HG03439 (cell line): ENCODE measurements around the gene DDX25.
"Not testable (repeated sequence)": the region's sequence is repeated elsewhere in the genome, so short reads cannot be mapped to it uniquely, and the experiment has no call there.

Source experiments
- ATAC-seq: cut with Tn5 transposase; IDR thresholded peaks from one replicate; pipeline ENCODE4 v1.9.1; 2021; ENCODE audit warnings: mild to moderate bottlenecking, moderate library complexity; ENCODE audit not compliant: unreplicated experiment

Gene DDX25

DNA sequence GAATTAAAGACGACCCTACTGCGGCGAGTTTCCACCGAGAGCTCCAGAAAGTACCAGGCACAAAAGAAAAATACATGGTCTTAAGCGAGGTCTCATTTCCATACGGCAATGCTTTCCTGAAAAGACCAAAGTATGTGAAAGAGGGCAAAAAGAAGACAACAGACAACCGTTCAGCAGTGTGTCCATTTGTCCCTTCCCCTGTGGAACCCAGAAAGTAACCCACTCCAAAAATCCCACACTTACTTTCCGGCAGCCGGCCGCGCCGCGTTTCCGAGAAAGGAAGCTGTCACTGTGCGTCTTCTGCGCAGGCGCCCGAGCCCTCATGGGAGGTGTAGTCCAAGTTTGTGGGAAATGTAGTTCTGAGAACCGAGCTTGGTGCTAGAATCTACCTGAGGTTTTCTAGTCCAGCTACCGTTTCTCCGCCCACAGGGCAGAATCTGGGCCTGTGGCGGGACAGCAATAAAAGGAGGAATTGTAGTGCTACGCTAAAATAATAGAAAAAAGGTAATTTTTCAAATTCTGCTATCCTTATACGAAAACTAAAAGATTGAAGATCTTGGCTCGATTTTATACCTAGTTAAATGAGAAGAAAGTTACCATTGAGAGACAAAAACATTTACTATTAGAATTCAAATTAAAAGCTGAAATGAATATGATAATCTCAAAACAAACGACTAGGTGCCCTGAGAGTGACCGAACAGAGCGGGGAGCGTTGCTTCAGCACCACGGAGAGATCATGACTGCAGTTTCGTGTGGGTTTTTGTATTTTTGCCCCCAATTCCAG is 1.2 kb upstream of the DDX25 start, which contains the start of gene PUS3:
Gene PUS3, minus strand, starts transcription at position 280 of the 784 bp plus-strand sequence. CDS start 6,922 bp downstream, outside the sequence.
- peak; percentile 94 for ATAC-seq

DNA sequence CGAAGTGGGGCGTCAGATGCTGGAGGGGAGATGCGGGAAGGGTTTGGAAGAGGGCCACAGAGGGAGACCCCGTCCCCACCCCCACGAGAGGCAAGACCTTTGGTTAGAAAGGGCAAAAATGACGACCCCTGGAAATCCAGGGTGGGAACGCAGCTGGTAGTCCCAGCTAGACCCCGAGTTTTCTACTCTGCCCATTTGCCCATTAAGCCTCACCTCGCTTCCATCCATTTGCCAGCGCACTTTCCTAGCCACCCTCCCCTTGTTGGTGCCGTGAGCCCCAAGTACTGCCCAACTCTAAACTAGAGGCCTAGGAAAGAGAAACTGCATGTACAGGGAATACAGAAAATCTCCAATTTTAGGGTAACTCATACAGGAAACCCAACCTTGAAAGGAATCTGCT is 370 bp downstream of the DDX25 start:
- no peak for ATAC-seq

DNA sequence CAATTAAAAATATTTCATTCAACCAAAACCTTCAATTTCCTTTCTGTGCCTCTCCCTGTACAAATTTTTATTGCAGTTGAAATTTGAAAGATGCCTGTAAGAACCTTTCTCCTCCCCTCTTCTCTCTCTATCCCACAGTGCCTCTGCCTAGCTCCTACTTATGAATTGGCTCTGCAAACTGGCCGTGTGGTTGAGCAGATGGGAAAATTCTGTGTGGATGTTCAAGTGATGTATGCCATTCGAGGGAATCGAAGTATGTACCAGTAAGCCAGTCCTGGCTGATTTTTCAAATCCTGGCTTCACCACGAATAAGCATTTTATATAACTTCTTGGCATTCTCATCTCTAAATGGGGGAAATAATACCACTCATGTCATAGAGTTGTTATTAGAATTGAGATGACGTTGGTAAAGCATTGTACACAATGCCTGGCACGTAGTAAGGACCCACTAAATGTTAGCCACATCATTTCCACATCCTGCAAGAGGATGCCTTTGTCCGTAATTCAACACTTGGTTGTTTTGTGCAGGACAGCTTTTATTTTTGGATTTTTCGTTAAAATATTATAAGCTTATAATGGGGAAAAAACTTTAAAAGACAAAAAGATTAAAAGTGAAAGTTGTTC is 6.0 kb downstream of the DDX25 start:
- no peak for ATAC-seq

DNA sequence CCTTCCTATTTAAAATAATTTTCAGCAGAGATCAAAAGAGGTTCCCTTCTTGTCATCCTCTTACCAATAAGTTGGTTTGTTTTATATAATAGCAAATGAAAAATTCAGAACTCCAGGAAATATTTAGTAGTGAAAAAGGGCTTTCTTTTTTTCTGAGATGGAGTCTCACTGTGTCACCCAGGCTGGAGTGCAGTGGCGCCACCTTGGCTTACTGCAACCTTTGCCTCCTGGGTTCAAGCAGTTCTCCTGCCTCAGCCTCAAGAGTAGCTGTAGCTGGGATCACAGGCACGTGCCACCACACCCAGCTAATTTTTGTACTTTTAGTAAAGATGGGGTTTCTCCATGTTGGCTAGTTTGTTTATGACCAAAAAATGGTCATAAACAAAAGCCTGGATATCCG is 10.3 kb downstream of the DDX25 start:
- not testable (repeated sequence) for ATAC-seq

DNA sequence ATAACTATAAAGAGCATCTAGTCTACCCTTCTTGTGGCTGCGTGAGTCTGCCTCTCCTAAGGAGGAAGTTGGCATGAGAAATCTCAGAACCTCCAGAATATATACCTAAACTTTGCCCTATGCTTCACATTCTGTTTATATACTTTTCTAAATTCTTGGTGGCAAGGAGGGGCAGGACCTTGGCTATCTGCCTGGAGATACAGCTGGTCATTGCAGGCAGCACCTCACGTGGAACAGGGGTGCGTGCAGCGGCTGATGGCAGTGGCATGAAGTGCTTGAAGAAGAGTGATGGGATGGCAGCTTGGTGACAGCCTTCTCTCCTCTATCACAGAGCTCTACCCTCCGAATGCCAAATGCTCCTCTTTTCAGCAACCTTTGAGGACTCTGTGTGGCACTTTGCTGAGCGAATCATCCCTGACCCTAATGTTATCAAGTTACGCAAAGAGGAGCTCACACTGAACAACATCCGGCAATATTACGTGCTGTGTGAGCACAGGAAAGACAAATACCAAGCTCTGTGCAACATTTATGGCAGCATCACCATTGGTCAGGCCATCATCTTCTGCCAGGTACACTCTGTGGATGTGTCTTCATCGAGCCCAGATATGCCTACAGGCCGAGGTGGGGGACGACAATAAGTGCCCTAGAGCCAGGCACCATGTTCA is 12.5 kb downstream of the DDX25 start:
- ATAC-seq, result no peak

DNA sequence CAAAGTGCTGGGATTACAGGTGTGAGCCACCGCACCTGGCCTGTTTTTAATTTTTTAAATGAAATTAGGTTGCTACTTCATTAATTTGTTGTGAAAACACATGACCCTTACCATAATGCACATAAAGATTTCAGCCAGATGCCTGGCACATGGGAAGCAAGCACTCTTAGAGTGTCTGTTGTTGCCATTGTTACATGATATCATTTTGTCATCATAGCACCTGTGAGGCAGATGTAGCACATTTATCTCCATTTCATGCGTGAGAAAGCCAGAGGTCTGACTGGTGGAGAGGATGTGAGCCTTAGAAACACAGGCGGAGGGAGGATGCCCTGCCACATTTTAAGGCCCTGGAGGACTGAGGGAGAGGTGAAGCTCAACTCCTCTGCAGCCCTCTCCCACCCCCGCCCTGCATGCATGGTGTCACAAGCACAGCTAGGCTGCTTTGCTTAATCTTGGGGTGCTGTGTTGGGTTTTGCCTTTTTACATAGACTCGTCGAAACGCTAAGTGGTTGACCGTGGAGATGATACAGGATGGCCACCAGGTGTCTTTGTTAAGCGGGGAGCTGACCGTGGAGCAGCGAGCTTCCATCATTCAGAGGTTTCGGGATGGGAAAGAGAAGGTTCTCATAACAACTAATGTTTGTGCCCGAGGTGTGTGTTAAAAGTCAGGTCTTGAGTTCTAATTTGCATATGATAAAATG is 14.0 kb downstream of the DDX25 start:
- ATAC-seq, result no peak

DNA sequence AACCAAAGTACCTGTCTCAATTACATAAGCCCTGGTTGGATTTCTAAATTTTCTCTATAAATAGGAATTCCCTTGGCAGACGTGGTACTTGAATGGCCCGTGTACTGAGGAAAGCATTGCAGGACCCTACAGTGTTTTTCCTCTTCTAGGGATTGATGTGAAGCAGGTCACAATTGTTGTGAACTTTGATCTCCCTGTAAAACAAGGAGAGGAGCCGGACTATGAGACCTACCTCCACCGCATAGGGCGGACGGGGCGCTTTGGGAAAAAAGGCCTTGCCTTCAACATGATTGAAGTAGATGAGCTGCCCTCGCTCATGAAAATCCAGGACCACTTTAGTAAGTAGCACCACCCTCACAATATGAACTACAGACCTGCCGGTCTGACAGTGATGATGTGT is 16.7 kb downstream of the DDX25 start:
- ATAC-seq, result no peak

DNA sequence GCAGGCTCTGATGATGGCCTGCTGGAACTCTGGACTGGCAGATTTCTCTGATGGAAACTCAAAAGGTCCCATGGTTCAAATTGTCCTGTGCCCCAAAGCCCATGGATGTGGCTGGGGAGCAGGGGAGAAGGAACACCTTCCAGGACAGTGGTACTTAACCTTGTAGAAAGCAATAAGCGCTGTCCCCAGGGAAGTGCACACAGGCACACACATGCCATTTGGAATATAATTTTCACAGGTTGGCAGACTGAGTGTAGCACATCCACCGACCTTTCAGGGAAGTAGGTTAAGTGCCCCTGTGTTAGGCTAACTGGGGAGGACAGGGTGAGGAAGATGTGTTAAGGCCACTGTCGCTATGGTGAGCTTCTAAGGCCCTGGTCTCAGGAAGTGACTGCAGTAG is 17.8 kb downstream of the DDX25 start:
- no peak for ATAC-seq

DNA sequence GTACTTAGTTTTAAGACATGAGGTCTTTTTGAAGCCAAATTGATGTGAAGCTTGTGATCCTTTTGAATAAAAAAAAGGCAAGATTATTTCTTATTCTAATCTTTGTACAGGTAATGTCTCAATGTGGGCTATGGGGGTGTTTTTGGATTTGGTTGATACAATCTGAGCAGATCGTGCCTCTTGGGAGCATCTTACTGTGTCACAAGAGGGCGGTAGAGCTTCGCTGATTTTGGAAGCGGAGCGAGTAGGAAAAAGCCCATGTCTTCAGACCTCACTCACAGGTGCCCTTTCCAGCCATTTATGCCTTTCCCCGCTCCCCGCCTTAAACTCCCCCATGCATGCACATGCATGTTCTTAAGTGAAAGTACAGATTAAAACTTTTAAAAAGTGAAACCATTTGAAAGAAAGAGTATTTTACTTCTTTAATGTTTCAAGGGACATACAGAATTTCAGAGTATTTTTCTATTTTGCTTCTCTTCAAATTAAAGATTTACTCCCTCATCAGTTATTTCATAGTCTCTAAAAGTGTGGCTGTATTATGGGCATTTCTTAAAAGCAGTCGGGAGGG is 18.8 kb downstream of the DDX25 start:
- no peak for ATAC-seq

DNA sequence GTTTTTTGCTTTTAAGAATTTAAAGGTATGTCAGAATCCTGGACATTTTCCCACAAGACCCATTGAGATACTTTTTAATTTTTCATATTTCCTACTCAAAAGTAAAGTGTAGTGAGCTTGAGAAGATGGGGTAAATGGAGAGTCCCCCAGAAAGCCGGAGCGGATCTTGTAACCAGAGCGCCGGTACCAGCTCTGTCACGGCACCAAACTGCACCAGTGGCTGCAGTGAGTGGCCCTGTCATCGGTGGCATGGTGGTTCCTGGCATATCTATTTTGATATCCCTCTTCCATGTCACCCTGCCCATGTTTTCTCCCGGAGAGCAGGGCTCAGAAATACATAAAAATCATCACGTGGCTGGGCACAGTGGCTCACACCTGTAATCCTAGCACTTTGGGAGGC is 19.3 kb downstream of the DDX25 start:
- no peak for ATAC-seq

DNA sequence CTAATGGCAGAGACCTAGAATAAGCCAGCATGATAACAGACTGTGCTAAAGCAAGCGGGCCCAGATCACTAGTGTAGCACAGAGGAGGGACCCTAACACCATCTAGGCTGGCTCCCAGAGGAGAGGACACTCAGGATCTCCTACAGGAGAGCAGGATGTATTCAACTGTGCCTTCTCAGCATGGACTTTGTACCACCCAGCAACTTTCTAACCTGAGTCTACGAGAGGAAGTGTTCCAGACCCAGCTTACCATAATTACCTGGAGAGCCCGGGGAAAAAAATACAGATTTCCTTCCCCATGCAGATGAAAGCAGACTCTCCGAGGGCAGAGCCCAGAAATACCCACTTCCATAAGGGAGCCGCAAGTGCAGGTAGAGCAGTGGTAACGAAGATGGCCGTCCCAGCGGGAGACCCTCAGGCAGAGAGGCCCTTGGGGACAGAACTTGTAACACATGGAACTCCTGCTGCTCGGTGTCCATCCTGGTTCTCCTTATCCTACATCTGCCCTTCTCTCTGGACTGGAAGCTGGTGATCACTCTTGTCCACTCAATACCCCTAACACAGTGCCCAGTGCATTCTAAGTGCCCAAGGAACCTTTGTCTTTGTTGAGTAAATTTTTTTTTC is 20.2 kb downstream of the DDX25 start:
- no peak for ATAC-seq

DNA sequence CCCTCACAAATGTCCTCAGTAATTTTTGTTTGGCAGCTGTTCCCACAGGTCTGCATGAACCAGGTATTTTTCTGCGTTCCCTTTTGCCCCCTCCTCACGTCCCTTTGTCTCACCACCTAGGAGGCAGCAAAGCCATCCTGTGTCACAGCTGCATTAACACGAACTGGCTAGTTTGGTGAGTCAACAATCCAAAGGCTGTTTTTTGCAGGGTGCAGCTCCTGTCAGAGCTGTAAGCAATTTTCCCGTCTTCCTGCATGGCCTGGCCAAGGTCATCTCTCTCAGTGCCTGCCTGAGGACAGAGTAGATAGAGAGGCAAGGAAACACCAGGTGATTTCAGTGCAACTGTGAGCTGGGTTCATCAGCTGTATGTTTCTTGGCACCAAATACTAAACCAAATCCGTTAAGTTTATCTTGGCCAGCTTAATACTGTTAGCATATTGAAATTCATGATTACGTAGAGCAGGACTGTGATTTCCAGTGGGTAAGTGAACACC is 21.0 kb downstream of the DDX25 start:
- ATAC-seq, result no peak

DNA sequence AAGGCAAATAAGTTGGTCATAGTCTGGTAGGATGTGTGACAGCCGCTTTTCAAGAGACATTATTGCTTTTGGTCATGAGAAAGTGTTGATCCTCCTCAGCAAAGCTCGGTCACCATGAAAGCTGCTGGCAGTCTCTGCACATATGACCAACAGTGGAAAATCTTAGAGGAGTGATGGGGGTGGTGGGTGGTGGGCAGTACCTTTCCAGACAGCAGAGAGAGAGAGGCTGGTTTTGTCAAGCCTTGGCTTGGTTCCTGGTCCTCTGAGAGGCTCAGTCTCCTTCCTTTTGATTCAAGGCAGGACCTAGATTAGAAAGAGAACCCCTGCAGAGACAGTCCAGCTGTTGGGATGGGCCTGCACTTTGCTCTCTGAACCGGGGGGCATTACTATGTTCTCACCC is 21.5 kb downstream of the DDX25 start:
- ATAC-seq, result no peak

DNA sequence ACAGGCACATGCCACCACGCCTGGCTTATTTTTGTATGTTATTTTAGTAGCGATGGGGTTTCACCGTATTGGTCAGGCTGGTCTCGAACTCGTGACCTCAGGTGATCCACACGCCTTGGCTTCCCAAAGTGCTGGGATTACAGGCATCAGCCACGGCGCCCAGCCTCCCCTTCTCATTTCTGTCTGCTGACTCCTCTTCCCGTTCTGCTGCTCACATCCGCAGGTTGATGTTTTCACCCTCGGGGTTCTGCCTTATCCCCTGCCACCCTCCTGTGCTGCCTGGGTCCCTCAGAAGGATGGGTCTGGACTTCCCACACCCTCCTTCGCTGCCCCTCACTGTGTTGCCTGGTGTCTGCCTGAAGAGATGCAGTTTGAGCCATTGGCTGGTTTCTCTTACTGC is 22.4 kb downstream of the DDX25 start:
- no peak for ATAC-seq

DNA sequence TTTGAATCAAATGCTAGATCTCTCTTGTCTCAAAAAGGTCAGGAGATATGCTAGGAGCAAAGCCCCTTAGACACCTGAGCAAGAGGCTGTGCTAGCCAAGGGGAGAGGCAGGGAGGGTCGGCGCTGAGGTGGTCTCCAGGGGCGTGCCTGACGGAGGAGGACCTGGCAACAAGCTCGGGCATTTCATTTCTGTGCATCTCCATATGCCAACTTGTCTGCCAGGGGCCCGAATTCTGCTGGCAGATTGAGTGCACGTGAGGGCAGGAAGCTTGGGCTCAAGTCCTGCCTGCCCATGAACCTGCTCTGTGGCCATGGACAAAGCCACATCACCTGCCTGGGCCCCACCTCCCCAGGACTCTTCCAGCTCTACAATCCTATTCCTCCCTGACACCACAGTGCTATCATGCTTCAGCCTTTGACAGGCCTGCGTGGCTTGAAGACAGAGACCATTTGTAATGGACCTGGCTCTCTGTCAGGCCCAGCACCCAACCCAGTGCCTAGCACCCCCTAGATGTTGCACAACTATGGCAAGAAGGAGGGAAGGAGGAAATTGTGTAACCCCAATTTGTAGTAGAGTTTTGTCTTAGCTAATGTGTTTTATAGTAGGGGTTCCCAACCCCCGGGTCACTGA is 25.3 kb downstream of the DDX25 start:
- ATAC-seq, result no peak

DNA sequence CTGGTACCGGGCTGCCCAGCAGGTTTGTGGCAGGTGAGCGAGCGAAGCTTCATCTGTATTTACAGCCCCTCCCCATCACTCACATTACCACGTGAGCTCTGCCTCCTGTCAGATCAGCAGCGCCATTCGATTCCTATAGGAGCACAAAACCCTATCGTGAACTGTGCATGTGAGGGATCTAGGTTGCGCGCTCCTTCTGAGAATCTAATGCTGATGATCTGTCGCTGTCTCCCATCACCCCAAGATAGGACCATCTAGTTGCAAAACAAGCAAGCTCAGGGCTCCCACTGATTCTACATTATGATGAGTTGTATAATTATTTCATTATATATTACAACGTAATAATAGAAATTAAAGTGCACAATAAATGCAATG is 25.8 kb downstream of the DDX25 start:
- no peak for ATAC-seq

DNA sequence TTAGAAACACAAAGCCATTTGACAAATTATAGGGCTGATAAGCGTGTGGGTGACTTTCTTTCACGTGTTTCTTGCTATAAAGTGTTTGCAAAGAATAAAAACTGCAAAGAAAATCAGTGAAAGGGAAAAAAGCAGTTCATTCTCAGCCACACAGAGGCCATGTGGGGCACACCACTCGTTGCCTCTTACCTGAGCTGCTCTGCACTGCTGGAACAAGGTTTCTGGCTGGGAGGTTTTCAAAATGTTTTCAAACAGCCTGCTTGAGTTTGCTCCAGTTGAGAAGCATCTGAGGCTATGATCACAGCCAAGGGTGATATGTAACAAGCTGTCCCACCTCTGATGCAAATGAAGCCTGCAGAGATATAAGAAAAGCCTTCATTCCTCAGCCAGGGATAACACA is 26.8 kb downstream of the DDX25 start:
- ATAC-seq, result no peak

DNA sequence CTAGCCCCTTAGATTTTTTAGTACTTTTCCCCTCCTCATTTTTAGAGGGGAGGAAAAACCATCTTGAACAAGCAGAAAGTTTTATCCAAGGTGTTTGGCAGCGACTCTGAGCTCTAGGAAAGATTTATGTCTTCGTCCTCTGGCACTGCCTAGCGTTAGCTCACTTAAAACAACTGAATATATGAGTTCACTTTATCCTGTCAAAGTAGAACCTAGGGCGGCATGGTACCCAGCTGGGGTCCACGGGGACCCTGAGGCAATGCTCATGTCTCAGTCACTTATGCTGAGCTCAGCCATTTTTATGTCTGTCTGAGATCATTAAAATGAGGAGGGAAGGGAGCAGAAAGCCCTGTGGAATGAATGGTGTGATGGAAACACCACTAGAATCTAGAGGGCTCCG is 27.4 kb downstream of the DDX25 start:
- ATAC-seq, result no peak

DNA sequence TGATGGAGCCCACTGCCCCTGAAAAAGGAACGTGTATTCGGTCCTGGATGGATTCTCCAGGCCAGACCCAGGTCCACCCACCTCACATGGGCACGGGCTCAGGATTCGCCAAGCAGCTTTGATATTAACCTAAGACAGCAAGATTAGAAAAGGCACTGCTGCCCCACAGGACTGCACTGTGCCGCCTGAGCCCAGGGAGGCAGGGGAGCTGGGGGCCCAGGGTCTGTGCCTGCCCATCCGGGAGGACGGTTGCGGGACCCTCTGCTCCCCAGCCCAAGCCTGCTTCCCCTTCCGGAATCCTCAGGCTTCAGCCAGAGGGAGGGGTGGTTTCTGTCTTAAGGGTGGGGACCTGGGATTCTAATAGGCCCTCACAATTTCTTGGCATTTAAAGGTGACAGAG is 28.0 kb downstream of the DDX25 start:
- ATAC-seq, result no peak
